ENCODE data around the gene KDM6A.
"Not testable (repeated sequence)": the region's sequence is repeated elsewhere in the genome, so short reads cannot be mapped to it uniquely, and the experiment has no call there.

The KDM6A gene

DNA sequence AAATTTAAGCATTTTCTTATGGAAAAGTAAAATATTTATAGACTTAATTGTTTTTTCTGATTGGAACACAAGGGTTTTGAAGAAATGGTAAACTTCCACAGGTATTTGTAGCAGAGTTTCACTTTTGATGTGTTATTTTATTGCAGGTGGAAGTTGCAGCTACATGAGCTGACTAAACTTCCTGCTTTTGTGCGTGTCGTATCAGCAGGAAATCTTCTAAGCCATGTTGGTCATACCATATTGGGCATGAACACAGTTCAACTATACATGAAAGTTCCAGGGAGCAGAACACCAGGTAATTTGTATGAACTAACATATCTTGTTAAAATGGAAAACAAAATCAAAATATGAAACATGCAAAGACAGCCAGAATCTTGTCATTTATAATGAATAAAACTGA lies 210.3 kb downstream of the KDM6A start:
- DNase-seq (ENCODE audit: low read depth in 2 of 2) = no peak

GRCh38 chrX:45110494-45110893 lies 237.5 kb downstream of the KDM6A start:
- no peak for DNase-seq (ENCODE audit: low read depth in 2 of 2)

GRCh38 chrX:45126158-45126557 lies 253.2 kb downstream of the KDM6A start:
- no peak for DNase-seq (ENCODE audit: low read depth in 2 of 2)

- no peak for DNase-seq (ENCODE audit: low read depth in 2 of 2)
Observed at GRCh38 chrX:45128896-45129454, 256.0 kb downstream of the KDM6A start.

DNA sequence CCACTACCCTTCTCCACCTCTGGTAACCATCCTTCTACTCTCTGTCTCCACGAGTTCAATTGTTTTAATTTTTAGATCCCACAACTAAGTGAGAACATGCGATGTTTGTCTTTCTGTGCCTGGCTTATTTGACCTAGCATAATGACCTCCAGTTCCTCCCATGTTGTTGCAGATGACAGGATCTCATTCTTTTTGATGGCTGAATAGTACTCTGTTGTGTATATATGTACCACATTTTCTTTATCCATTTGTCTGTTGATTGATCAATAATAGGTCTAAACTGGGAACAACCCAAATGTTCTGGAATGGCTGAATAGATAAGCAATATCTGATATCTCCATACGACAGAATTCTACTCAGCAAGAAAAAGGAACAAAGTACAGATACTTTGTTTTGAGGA lies 260.5 kb downstream of the KDM6A start:
- DNase-seq (ENCODE audit: low read depth in 2 of 2) = no peak

GRCh38 chrX:45134315-45134731 lies 261.3 kb downstream of the KDM6A start:
- DNase-seq (ENCODE audit: low read depth in 2 of 2) = no peak

GRCh38 chrX:45134775-45135174 lies 261.8 kb downstream of the KDM6A start:
- no peak for DNase-seq (ENCODE audit: low read depth in 2 of 2)

DNA sequence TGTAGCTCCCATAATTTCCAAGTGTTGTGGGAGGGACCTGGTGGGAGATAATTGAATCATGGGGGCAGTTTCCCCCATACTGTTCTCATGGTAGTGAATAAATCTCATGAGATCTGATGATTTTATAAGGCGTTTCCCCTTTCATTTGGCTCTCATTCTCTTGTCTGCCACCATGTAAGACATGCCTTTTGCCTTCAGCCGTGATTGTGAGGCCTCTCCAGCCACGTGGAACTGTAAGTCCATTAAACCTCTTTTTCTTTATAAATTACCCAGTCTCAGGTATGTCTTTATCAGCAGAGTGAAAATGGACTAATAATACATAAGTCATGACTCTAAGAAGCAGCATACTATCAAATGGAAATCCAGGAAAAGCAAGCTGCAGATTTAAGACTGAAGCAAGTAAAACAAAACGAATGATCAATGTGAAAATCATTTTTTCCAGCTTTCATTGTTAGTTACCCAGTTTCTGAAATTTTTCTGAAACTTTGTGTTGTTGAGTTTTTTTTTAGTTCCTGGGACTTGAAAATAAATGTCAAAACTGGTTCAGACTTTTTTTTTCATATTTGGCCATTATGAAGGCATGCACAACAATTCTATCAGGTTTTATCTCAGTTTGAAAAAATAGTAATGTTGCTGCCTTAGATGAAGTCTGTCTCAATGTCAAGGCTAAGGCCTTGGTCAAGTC lies 262.5 kb downstream of the KDM6A start:
- DNase-seq (ENCODE audit: low read depth in 2 of 2) = not testable (repeated sequence)

GRCh38 chrX:45137531-45137930 lies 264.5 kb downstream of the KDM6A start:
- no peak for DNase-seq (ENCODE audit: low read depth in 2 of 2)

GRCh38 chrX:45138525-45138924 lies 265.5 kb downstream of the KDM6A start:
- DNase-seq (ENCODE audit: low read depth in 2 of 2) = no peak

DNA sequence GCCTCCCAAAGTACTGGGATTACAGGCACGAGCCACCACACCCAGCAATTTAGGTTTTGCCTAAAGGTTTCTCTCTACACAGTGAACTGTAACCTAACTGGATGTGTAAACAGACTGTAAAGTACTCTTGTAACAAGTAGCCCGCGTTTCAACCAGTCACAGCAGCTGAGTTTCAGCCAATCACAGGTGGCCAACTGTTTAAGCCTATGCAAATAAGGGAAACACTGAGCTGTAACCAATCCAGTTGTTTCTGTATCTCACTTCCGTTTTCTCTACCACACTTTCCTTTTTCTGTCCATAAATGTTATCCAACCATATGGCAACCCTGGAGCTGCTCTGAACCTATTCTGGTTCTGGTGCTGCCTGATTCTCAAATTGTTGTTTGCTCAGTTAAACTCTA lies 267.8 kb downstream of the KDM6A start:
- no peak for DNase-seq (ENCODE audit: low read depth in 2 of 2)

DNA sequence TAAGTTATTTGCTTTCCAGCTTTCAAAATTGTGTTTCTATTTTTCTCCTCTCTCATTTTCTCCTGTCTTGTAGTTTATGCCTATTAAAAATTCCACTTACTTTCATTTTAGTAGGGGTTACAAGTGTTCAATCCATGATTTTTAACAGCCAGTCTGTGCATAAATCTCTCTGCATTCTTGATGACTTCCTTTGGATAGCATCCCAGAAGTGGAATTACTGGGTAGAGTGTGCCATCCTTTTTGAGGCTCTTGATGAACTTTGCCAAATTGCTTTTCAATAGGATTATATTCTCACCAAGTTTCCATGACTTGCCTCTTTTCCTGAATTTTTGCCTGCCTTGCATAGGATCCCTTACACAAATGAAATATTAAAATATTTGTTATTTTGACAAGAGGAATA lies 269.2 kb downstream of the KDM6A start:
- DNase-seq (ENCODE audit: low read depth in 2 of 2) = no peak

- no peak for DNase-seq (ENCODE audit: low read depth in 2 of 2)
Observed at GRCh38 chrX:45143455-45143854, 270.5 kb downstream of the KDM6A start.

DNA sequence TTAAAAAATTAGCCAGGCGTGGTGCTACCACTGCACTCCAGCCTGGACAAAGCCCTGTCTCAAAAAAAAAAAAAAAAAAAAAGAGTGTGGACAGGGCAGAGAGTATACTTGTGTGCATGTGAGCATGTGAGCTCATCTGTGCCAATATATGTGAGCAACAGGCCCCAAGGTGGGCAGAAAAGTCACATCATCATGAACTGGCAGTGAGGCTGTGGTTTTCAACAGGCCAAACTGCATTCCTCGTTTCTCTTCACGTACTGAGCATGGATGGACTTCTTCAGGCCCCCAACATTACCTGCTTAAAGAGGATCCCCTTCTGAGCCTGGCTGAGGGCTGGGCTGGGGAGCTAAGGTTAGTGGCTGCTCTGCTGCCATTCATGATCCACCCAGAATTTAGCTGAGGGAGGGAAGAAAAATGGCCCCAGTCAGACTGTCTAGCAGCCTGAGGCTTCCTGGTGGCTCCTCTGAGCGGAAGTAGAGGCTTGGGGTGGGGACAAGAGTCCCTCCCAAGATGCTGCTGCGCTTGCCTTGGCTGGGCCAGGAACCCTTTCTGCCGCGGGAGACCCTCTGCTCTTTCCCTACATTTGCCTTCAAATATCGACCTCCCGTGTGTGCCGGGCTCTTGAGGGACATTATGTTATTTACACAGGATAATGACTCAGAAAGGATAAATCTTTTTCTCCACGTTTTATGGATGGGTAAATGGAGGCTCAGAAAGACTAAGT lies 272.7 kb downstream of the KDM6A start:
- no peak for DNase-seq (ENCODE audit: low read depth in 2 of 2)

DNA sequence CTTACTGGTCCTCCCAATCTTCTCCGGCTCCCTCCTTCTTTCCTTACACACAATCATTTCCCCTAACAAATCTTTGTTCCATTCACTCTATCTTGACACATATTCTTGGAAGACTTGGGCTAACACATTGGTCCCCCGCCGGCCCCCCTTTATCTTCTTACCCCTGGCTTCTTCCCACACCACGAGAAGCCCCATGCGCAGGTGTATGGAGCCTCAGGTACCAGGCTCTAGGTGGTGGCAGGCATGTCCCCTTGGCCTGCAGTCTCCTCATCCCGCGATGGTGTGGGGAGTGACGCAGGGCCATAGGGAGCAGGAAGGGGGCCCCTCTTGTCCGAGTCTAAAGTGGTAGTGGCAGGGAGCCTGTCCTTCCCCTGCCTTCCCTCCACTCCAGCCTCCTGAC lies 277.8 kb downstream of the KDM6A start:
- no peak for DNase-seq (ENCODE audit: low read depth in 2 of 2)

GRCh38 chrX:45154033-45154360 lies 281.0 kb downstream of the KDM6A start:
- no peak for DNase-seq (ENCODE audit: low read depth in 2 of 2)

DNA sequence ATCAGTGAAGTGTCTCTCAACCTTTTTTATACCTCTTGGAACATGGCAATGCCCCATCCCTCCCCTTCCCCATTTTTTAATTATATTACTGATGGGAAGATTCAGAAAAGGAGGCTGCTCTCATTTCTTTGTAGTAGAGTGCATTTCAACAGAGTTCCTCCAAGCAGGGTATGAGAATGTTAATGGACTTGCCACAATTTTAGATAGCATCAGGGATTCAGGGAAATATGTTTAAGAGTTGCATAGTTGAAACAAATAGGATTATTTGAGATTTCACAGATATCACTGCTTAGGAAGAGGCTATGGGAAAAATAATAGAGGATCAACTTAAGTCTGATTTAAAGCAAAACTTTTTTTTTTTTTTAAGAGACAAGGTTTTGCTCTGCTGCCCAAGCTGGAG lies 281.5 kb downstream of the KDM6A start:
- DNase-seq (ENCODE audit: low read depth in 2 of 2) = no peak

- DNase-seq (ENCODE audit: low read depth in 2 of 2) = no peak
Observed at GRCh38 chrX:45157647-45158046, 284.7 kb downstream of the KDM6A start.
